ENCODE measurements around the gene IMPA2.

DNA sequence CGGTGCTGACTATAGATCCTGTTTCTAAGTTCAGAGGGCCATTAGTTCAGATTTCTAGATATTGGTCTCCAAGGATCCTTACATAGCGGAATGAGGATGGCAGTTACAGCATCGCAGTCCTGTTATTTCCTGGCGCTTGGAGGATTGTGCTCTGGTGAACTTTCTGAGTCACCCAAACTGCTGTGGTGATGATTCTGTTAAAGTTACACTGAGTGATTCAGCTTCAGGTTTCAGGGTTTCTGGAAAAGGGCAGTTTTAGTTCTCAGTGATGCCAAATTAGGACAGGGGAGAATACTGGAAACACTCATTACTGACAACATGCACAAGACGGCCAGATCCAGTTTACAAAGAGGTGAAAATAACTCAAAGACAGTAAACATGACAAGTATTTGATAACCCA, 60.3 kb downstream of the IMPA2 start:
- TF ChIP-seq ZNF384 (IDR thresholded peaks at IDR 0.05) (no peak), FOXA1 (IDR thresholded peaks at IDR 0.05) (no peak), SP1 (IDR thresholded peaks at IDR 0.05) (no peak)

Measured in HEK293T (cell line).